Motor neuron (in vitro differentiated cells): Measurements from ENCODE around the gene PCDHA9. TPM values are rescaled to one million over a fixed set of nuclear protein-coding genes. Genes with fewer than 3 reads are reported as not detected.
A peak's percentile ranks its signal among the peaks of the same experiment; 100 is the strongest.
"Not testable (repeated sequence)": the region's sequence is repeated elsewhere in the genome, so short reads cannot be mapped to it uniquely, and the experiment has no call there.

Source experiments
- ATAC-seq, 8 experiments: fragments of 200-7000 bp; cut with Tn5 transposase; replicated peaks in 6 of 8; 2 replicates each; pipeline ENCODE4 v1.8.0; 2021; ENCODE audit warnings: mild to moderate bottlenecking in 8 of 8, moderate library complexity in 8 of 8
- H3K27ac ChIP-seq, 2 donors: fragments of 250-450 bp; sonication (Bioruptor Pico); 2 replicates each; pipeline ENCODE4 v1.9.0; 2021; ENCODE audit warnings: antibody characterized with exemption in 2 of 2, mild to moderate bottlenecking in 2 of 2, moderate library complexity in 1 of 2
- H3K4me1 ChIP-seq, 2 donors: fragments of 250-450 bp; sonication (Bioruptor Pico); replicated peaks in 1 of 2; 2 replicates each; pipeline ENCODE4 v1.6.1; 2021; ENCODE audit warnings: antibody characterized with exemption in 2 of 2, mild to moderate bottlenecking in 2 of 2, moderate library complexity in 1 of 2
- H3K4me3 ChIP-seq, 5 donors: fragments of 250-450 bp; sonication (Bioruptor Pico); 2 replicates each; pipeline ENCODE4 v1.9.0; 2021; ENCODE audit warnings: antibody characterized with exemption in 5 of 5, mild to moderate bottlenecking in 5 of 5, moderate library complexity in 4 of 5
- WGBS, 10 experiments: fragments of 450-650 bp; shearing (Covaris generic); methylation state at CpG; one replicate each; pipeline ENCODE4 v1.0.0; 2022; 5-methylcytosine and 5-hydroxymethylcytosine counted together
- in situ Hi-C, 9 experiments: fragments of 400-800 bp; cut with MboI; loops; one replicate each; pipeline ENCODE4 v1.15.0; 2021; ENCODE audit warnings: low sequenced_read_pairs in 9 of 9, low pct_unique_long_range_greater_than_20kb in 2 of 9; ENCODE audit not compliant: unreplicated experiment in 9 of 9
- total RNA-seq, 8 experiments: library from RNA; unstranded; fragments of 300-600 nt; gene quantifications; 2 replicates each; pipeline versions ENCODE4 v1.2.3 to v1.2.4, GENCODE V29; 2022

The PCDHA9 gene
- total RNA-seq, 8 experiments from 2014 or later = 0.05 to 6.2 (median 0.93) TPM

DNA sequence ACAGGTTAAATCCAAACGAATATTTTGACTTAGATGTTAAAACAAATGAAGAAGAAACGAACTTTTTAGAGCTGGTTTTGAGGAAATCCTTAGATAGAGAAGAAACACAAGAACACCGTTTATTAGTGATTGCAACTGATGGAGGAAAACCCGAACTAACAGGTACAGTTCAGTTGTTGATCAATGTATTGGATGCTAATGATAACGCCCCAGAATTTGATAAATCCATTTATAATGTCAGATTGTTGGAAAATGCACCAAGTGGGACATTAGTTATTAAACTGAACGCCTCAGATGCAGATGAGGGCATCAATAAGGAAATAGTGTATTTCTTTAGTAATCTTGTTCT is 25.9 kb upstream of the PCDHA9 start:
- ATAC-seq = no peak
- 7 to 100% (median 75%) methylated on average over 1 to 6 of the region's 6 CpGs for WGBS, 10 experiments
- Histone ChIP-seq H3K4me3 (peak overlapping the region in 1 of 5 donors; percentile 43), H3K27ac (no peak overlapping the region), H3K4me1 (no peaks in the 10 kb centered on the region)
- in situ Hi-C loops = loop anchor here in 1 of 9 experiments (25.0 kb wide), 2 partner anchors 215 to 740 kb away; no protein-coding TSS in a partner anchor

DNA sequence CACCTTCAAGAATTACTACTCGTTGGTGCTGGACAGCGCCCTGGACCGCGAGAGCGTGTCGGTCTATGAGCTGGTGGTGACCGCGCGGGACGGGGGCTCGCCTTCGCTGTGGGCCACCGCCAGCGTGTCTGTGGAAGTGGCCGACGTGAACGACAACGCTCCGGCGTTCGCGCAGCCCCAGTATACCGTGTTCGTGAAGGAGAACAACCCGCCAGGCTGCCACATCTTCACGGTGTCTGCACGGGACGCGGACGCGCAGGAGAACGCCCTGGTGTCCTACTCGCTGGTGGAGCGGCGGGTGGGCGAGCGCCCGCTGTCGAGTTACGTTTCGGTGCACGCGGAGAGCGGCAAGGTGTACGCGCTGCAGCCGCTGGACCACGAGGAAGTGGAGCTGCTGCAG is 25.2 kb upstream of the PCDHA9 start:
- in situ Hi-C loops = loop anchor here in 1 of 9 experiments (25.0 kb wide), 2 partner anchors 214 to 739 kb away; no protein-coding TSS in a partner anchor
- H3K4me1 ChIP-seq, H3K4me3 ChIP-seq, ATAC-seq, H3K27ac ChIP-seq: not testable (repeated sequence)
- 53 to 100% (median 96%) methylated on average over 1 to 23 of the region's 48 CpGs; no CpG with 5 or more reads in 3 of the 10 experiments for WGBS, 10 experiments

DNA sequence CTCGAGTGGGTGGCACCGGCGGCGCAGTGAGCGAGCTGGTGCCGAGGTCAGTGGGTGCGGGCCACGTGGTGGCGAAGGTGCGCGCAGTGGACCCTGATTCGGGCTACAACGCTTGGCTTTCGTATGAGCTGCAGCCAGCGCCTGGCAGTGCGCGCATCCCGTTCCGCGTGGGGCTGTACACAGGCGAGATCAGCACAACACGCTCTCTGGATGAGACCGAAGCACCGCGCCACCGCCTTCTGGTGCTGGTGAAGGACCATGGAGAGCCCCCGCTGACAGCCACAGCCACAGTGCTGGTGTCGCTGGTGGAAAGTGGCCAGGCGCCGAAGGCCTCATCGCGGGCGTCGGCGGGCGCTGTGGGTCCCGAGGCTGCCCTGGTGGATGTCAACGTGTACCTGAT is 24.7 kb upstream of the PCDHA9 start:
- WGBS, 10 experiments = 80 to 100% (median 91%) methylated on average over 2 to 12 of the region's 38 CpGs; no CpG with 5 or more reads in 6 of the 10 experiments
- no peaks in the 10 kb centered on the region for H3K4me1 ChIP-seq
- H3K27ac ChIP-seq = no peak overlapping the region
- in situ Hi-C loops = loop anchor here in 1 of 9 experiments (25.0 kb wide), 2 partner anchors 214 to 739 kb away; no protein-coding TSS in a partner anchor
- ATAC-seq = no peak
- no peak overlapping the region for H3K4me3 ChIP-seq

DNA sequence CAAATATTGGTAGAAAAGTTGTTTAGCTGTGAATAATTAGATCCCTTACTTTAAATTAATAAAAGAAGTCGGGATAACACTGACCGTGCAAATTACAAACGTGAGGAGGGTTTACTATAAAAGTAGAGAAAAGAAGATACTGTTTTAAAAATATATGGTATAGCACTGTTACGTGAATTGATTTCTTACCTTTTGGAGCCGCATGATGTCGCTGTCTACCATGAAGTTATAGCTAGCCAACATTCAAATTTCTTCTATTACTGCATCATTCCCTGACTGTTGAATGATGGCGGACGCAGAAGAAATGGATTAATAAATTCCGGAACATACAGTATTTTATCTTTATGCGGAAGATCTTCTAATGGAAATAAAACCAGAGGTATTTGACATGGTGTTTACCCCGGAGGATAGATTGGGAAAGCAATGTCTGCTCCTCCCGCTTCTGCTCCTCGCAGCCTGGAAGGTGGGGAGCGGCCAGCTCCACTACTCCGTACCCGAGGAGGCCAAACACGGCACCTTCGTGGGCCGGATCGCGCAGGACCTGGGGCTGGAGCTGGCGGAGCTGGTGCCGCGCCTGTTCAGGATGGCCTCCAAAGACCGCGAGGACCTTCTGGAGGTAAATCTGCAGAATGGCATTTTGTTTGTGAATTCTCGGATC is 20.3 kb upstream of the PCDHA9 start, which contains the start of gene PCDHA6:
PCDHA6 (plus strand) TSS at position 257 of the 658 bp plus-strand sequence; CDS start at position 389, 132 bp downstream.
- 0 to 96% (median 78%) methylated on average over 6 to 25 of the region's 27 CpGs; no CpG with 5 or more reads in 1 of the 10 experiments for WGBS, 10 experiments
- H3K27ac ChIP-seq = no peak within 1 kb of the TSS
- peak within 1 kb of the TSS in 1 of 5 donors; percentile 1 for H3K4me3 ChIP-seq
- no peaks in the 10 kb centered on the region for H3K4me1 ChIP-seq
- peak in 2 of 8 experiments; percentile 47 to 76 for ATAC-seq
- in situ Hi-C loops = no loop called here

DNA sequence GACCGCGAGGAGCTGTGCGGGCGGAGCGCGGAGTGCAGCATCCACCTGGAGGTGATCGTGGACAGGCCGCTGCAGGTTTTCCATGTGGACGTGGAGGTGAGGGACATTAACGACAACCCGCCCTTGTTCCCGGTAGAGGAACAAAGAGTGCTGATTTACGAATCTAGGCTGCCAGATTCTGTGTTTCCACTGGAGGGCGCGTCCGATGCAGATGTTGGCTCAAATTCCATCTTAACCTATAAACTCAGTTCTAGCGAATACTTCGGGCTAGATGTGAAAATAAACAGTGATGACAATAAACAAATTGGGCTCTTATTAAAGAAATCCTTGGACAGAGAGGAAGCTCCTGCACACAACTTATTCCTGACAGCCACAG is 19.8 kb upstream of the PCDHA9 start:
- no peak overlapping the region for H3K27ac ChIP-seq
- in situ Hi-C loops = no loop called here
- WGBS, 10 experiments = 0 to 96% (median 93%) methylated on average over 1 to 5 of the region's 18 CpGs; no CpG with 5 or more reads in 6 of the 10 experiments
- peak overlapping the region in 1 of 5 donors; percentile 1 for H3K4me3 ChIP-seq
- peak in 1 of 8 experiments; percentile 24 for ATAC-seq
- no peaks in the 10 kb centered on the region for H3K4me1 ChIP-seq

DNA sequence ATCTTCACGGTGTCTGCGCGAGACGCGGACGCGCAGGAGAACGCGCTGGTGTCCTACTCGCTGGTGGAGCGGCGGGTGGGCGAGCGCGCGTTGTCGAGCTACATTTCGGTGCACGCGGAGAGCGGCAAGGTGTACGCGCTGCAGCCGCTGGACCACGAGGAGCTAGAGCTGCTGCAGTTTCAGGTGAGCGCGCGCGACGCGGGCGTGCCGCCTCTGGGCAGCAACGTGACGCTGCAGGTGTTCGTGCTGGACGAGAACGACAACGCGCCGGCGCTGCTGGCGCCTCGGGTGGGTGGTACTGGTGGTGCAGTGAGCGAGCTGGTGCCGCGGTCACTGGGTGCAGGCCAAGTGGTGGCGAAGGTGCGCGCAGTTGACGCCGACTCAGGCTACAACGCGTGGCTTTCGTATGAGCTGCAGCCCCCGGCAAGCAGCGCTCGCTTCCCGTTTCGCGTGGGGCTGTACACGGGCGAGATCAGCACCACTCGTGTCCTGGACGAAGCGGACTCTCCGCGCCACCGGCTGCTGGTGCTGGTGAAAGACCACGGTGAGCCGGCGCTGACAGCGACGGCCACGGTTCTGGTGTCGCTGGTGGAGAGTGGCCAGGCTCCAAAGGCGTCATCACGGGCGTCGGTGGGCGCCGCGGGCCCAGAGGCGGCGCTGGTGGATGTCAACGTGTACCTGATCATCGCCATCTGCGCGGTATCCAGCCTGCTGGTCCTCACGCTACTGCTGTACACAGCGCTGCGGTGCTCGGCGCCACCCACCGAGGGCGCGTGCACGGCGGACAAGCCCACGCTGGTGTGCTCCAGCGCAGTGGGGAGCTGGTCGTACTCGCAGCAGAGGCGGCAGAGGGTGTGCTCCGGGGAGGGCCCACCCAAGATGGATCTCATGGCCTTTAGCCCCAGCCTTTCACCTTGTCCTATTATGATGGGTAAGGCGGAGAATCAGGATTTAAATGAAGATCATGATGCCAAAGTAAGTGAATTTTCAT is 18.4 kb upstream of the PCDHA9 start:
- in situ Hi-C loops, H3K4me3 ChIP-seq, H3K4me1 ChIP-seq, H3K27ac ChIP-seq, ATAC-seq: not testable (repeated sequence)
- WGBS, 10 experiments = 30 to 99% (median 77%) methylated on average over 1 to 55 of the region's 106 CpGs; no CpG with 5 or more reads in 1 of the 10 experiments

DNA sequence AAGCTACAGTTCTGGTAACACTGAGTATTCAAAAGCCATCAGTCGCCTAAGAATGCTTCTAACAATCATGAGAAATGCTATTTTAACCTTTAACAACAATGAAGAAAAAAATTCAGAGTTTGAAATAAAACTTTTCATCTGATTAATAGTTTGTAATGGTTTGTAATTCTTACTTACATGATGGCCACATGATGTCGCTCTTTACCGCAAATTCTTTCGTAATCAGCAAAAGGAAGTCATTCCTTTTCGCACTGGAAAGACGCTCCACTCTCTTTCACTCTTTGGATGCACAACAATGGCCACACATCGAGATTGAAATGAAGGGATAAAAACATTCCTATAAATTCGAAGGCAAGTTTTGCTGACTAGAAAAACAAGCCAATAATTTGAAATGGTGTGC is 14.2 kb upstream of the PCDHA9 start, which contains the start of gene PCDHA7:
PCDHA7 (plus strand) TSS at position 277 of the 400 bp plus-strand sequence; CDS start at position 392, 115 bp downstream.
- in situ Hi-C loops = no loop called here
- H3K4me1 ChIP-seq = no peaks in the 10 kb centered on the region
- 8 to 100% (median 70%) methylated on average over 1 to 8 of the region's 8 CpGs for WGBS, 10 experiments
- H3K4me3 ChIP-seq = no peak within 1 kb of the TSS
- ATAC-seq = no peak
- H3K27ac ChIP-seq = no peak within 1 kb of the TSS

DNA sequence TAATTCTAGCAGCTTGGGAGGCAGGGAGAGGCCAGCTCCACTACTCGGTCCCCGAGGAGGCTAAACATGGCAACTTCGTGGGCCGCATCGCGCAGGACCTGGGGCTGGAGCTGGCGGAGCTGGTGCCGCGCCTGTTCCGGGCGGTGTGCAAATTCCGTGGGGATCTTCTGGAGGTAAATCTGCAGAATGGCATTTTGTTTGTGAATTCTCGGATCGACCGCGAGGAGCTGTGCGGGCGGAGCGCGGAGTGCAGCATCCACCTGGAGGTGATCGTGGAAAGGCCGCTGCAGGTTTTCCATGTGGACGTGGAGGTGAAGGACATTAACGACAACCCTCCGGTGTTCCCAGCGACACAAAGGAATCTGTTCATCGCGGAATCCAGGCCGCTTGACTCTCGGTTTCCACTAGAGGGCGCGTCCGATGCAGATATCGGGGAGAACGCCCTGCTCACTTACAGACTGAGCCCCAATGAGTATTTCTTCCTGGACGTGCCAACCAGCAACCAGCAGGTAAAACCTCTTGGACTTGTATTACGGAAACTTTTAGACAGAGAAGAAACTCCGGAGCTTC is 13.7 kb upstream of the PCDHA9 start:
- not testable (repeated sequence) for ATAC-seq, H3K4me3 ChIP-seq

DNA sequence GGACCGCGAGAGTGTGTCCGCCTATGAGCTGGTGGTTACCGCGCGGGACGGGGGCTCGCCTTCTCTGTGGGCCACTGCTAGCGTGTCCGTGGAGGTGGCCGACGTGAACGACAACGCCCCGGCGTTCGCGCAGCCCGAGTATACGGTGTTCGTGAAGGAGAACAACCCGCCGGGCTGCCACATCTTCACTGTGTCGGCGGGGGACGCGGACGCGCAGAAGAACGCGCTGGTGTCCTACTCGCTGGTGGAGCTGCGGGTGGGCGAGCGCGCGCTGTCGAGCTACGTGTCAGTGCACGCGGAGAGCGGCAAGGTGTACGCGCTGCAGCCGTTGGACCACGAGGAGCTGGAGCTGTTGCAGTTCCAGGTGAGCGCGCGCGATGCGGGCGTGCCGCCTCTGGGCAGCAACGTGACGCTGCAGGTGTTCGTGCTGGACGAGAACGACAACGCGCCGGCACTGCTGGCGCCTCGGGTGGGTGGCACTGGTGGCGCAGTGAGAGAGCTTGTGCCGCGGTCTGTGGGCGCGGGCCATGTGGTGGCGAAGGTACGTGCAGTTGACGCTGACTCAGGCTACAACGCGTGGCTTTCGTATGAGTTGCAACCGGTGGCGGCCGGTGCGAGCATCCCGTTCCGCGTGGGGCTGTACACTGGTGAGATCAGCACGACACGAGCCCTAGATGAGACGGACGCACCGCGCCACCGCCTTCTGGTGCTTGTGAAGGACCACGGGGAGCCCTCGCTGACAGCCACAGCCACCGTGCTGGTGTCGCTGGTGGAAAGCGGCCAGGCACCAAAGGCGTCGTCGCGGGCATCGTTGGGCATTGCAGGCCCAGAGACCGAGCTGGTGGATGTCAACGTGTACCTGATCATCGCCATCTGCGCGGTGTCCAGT is 12.3 kb upstream of the PCDHA9 start:
- Histone ChIP-seq H3K4me1 (no peaks in the 10 kb centered on the region), H3K27ac (no peak overlapping the region), H3K4me3 (no peak overlapping the region)
- WGBS, 10 experiments = 40 to 100% (median 95%) methylated on average over 3 to 39 of the region's 103 CpGs; no CpG with 5 or more reads in 1 of the 10 experiments
- ATAC-seq = no peak
- in situ Hi-C loops = no loop called here

More for the DNA sequence above, 13.7 kb upstream of the PCDHA9 start:
- H3K4me1 ChIP-seq, in situ Hi-C loops, H3K27ac ChIP-seq: not testable (repeated sequence)
- WGBS, 10 experiments = 29 to 100% (median 88%) methylated on average over 1 to 10 of the region's 38 CpGs; no CpG with 5 or more reads in 6 of the 10 experiments

DNA sequence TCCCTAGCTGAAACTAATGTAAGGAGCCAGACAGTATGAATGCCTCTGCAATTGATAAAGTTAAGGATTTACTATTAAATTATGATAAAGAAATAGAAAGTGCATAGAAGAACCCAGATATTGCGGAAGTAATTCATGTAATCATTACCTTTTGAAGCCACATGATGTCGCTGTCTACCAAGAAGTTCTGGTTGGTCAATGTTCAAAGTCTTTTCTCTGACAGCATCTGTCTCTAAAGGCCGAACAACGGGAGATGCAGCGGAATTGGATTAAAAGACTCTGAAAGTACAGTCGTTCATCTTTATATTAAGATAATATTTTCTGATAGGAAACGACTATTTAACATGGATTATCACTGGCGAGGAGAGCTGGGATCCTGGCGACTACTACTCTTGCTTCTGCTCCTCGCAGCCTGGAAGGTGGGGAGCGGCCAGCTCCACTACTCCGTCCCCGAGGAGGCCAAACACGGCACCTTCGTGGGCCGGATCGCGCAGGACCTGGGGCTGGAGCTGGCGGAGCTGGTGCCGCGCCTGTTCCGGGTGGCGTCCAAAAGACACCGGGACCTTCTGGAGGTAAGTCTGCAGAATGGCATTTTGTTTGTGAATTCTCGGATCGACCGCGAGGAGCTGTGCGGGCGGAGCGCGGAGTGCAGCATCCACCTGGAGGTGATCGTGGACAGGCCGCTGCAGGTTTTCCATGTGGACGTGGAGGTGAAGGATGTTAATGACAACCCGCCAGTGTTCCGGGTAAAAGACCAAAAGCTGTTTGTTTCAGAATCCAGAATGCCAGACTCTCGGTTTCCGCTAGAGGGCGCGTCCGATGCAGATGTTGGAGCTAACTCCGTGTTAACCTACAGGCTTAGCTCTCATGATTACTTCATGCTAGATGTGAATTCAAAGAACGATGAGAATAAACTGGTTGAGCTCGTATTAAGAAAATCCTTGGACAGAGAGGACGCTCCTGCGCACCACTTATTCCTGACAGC is 6.9 kb upstream of the PCDHA9 start, which contains the start of gene PCDHA8:
PCDHA8 (plus strand) TSS at position 210 of the 985 bp plus-strand sequence; CDS start at position 345, 135 bp downstream.
- Histone ChIP-seq H3K27ac (no peak within 1 kb of the TSS), H3K4me1 (no peaks in the 10 kb centered on the region), H3K4me3 (no peak within 1 kb of the TSS)
- in situ Hi-C loops = no loop called here
- WGBS, 10 experiments = 7 to 92% (median 77%) methylated on average over 2 to 15 of the region's 47 CpGs
- no peak for ATAC-seq
